Astrocyte of the cerebellum (primary cell): ENCODE measurements around the gene TNXB.

Experiments used
- DNase-seq: peaks from one replicate; pipeline ENCODE4 v3.0.0-alpha.2; 2011; ENCODE audit warnings: low read depth
- H3K4me3 ChIP-seq: 2 replicates; pipeline ENCODE4 v1.5.1; 2011; ENCODE audit warnings: mild to moderate bottlenecking, low read depth, low read length, moderate library complexity
- in situ Hi-C: cut with HindIII; loops from 2 replicates; pipeline ENCODE4 v1.10.0; 2017; ENCODE audit warnings: low sequenced_read_pairs
- TF ChIP-seq, protein P1 (sequence below): IDR thresholded peaks from 2 replicates; pipeline ENCODE4 v1.5.1; 2012; ENCODE audit warnings: low read length, low read depth, moderate library complexity, mild to moderate bottlenecking; ENCODE audit errors: missing control alignments

Gene TNXB

DNA sequence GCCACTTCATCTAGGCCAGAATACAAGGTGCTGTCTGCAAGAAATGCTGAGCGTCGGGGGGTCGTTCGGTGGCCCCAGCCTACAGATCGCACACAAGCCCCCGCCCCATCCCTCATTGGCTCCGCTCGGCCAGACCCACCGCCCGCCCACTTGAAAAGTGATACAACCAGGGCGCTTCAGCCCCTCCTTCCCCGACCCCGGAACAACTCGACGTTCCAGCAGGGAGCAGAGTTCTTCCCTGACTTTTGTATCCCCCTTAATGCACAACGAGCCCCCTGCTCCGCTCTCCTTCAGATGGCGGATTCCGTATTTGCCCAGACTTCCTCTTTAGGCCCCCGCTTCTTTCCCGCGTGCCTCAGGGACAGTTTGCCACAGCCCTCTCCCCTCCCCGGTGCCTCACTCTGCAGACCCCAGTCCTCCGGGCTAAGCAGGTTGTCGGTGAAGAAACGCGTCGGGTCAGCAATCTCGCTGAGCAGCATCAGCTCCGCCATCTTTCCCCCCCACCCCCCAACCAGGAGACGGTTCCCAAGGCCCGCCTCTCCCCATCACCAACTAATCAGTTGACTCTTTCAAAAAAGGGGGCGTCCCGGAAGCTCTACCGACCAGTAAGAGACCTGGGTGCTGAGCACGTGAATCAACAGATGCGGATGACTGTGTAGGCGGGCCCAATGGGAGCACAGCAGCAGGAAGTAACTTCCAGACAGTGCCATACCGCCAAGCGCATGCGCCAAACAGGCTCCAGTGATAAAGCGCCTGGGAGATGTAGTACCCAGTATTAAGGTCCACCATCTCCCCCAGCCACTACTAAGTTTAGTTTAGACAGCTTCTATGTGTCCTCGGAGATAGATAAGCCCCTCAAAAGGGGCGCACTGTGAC lies 18.8 kb upstream of the TNXB start, which contains the start of gene ATF6B:
ATF6B (minus strand) TSS at position 530 of the 876 bp plus-strand sequence; CDS start at position 491, 39 bp downstream.
- DNase-seq: peak; percentile 99
- TF ChIP-seq, protein P1, sequence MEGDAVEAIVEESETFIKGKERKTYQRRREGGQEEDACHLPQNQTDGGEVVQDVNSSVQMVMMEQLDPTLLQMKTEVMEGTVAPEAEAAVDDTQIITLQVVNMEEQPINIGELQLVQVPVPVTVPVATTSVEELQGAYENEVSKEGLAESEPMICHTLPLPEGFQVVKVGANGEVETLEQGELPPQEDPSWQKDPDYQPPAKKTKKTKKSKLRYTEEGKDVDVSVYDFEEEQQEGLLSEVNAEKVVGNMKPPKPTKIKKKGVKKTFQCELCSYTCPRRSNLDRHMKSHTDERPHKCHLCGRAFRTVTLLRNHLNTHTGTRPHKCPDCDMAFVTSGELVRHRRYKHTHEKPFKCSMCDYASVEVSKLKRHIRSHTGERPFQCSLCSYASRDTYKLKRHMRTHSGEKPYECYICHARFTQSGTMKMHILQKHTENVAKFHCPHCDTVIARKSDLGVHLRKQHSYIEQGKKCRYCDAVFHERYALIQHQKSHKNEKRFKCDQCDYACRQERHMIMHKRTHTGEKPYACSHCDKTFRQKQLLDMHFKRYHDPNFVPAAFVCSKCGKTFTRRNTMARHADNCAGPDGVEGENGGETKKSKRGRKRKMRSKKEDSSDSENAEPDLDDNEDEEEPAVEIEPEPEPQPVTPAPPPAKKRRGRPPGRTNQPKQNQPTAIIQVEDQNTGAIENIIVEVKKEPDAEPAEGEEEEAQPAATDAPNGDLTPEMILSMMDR: no peak
- peak within 1 kb of the TSS; percentile 75 for H3K4me3 ChIP-seq
- in situ Hi-C loops: loop anchor here (10.0 kb wide), 1 partner anchor 57 kb away; the partner anchor contains the start of gene AGER

DNA sequence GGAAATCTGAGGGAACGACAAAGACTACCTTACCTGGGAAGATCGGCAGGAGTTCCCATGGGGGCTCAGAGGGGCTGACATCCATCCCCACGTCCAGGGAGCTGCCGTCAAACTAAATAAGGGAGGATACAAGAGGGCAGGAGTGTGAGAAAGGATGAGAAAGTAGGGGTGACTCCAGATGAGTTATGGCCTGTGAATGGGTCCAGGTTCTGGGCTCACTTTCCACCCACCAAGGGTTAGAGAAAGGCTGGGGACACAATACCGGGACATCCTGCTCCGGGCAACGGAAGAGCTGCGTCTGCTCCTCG lies 18.2 kb upstream of the TNXB start:
- no peak for DNase-seq
- peak overlapping the region; percentile 75 for H3K4me3 ChIP-seq
- in situ Hi-C loops: loop anchor here (10.0 kb wide), 1 partner anchor 57 kb away; the partner anchor contains the start of gene AGER
- TF ChIP-seq, protein P1: no peak

DNA sequence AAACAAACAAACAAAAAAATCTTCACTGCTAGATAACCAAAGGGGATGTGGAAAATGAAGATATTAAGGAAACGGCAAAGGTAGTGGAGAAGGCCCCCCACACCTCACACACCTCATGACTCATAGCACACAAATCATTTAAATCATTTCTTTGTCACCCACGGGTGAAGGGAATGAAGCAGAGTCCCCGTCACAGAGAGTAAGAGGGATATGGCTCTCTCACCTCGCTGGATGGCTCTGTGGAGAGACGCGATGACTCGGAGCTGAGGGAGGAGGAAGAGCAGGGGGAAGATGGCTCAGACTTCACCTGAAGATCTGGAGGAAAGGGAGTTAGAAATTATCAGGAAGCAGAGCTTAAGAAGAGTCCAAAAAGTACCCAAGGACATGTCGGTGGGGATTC lies 17.7 kb upstream of the TNXB start:
- in situ Hi-C loops: loop anchor here (10.0 kb wide), 1 partner anchor 58 kb away; the partner anchor contains the start of gene AGER
- H3K4me3 ChIP-seq: peak overlapping the region; percentile 75

GRCh38 chr6:32123681-32124080 lies 14.5 kb upstream of the TNXB start:
- DNase-seq: no peak
- no peak overlapping the region for H3K4me3 ChIP-seq
- TF ChIP-seq, protein P1: no peak
- in situ Hi-C loops: loop anchor here (10.0 kb wide), 1 partner anchor 61 kb away; the partner anchor contains the start of gene AGER

More for the DNA sequence above, 17.7 kb upstream of the TNXB start:
- TF ChIP-seq, protein P1: no peak
- no peak for DNase-seq

GRCh38 chr6:32120573-32121059 lies 11.5 kb upstream of the TNXB start:
- H3K4me3 ChIP-seq: no peak overlapping the region
- no peak for DNase-seq
- in situ Hi-C loops: loop anchor here (10.0 kb wide), 1 partner anchor 64 kb away; the partner anchor contains the start of gene AGER
- TF ChIP-seq, protein P1: no peak

DNA sequence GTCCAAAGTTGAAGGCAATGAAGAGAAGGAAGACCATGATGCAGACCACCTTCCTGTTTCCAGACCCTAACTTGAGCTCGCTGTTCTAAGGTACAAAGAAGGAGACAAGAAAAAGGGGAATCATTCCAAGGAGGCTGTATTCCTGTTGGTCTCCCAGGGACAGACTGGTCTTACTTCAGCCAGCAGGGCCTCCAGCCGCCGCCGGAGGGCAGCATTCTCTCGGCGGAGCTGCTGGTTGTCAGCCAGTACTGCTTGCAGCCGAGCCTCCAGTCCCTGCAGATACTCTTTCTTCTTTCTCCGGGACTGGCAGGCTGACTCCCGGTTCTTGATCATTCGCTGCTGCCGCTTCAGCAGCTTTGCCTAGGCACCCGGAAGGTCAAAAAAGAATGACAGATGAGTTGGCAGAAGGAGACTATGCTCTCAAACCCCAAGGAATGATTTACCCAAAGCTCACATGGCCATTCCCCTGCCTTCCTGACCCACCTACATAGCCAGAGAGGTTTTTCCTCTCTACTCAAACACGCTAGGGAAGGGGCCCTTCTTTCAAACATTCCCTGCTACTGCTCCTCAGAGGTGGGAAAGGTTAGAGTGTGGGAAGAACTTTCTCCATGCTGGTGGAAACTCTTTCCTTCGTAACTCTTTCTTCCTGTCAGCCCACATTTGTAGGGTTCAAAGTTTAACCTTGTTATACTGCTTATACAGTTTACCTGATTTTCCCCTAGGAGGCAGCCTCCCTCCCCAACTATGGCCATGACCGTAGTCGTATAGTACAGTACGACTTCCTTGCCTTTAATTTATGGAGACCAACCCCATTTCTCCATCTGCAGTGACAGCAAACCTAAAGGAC lies 9.9 kb upstream of the TNXB start:
- no peak overlapping the region for H3K4me3 ChIP-seq
- in situ Hi-C loops: no loop called here
- DNase-seq: peak; percentile 69
- TF ChIP-seq, protein P1: peak; percentile 94
